DOHH2 (cell line): ENCODE measurements around the gene SPAG16.

ENCODE experiments used
- EZH2phosphoT487 ChIP-seq: fragments of 200-600 bp; sonication (generic); IDR thresholded peaks from 2 replicates; pipeline ENCODE4 v1.6.1; 2017; ENCODE audit warnings: borderline replicate concordance, mild to moderate bottlenecking, antibody characterized with exemption, low read length, moderate library complexity, mixed read lengths
- TF ChIP-seq, protein P1 (sequence below): fragments of 200-600 bp; sonication (generic); IDR thresholded peaks from one replicate; pipeline ENCODE4 v1.5.1; 2014; ENCODE audit warnings: antibody characterized with exemption, mild to moderate bottlenecking, low read depth, low read length; ENCODE audit not compliant: poor library complexity, severe bottlenecking

DNA sequence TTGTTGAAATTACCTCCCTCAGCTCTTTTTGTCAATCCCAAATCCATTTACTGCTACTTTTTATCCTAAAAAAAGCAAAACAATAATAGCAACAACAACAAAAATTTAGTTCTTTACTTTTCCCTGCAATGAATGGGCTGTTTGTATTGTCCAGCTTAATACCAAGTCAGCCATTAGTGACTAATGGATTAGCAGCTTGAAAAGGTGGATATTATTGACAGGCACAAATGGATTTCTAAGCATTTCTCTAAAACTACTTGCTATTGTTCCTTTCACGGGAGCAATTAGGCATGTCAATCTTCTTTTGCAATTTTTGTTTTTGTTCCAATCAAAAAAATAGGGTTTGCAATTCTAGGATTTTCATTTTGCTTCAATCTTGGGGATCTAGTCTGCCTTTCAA is 32.1 kb upstream of the SPAG16 start:
- TF ChIP-seq, protein P1, sequence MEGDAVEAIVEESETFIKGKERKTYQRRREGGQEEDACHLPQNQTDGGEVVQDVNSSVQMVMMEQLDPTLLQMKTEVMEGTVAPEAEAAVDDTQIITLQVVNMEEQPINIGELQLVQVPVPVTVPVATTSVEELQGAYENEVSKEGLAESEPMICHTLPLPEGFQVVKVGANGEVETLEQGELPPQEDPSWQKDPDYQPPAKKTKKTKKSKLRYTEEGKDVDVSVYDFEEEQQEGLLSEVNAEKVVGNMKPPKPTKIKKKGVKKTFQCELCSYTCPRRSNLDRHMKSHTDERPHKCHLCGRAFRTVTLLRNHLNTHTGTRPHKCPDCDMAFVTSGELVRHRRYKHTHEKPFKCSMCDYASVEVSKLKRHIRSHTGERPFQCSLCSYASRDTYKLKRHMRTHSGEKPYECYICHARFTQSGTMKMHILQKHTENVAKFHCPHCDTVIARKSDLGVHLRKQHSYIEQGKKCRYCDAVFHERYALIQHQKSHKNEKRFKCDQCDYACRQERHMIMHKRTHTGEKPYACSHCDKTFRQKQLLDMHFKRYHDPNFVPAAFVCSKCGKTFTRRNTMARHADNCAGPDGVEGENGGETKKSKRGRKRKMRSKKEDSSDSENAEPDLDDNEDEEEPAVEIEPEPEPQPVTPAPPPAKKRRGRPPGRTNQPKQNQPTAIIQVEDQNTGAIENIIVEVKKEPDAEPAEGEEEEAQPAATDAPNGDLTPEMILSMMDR = no peak
- no peak for TF ChIP-seq EZH2phosphoT487
